Loucy (cell line): ENCODE results near the gene POPDC2.

Source experiments
- EZH2phosphoT487 ChIP-seq: fragments of 200-600 bp; IDR thresholded peaks from 2 replicates; pipeline ENCODE4 v1.6.1; 2018; ENCODE audit warnings: antibody characterized with exemption, mild to moderate bottlenecking, moderate library complexity, borderline replicate concordance
- TF ChIP-seq, protein P1 (sequence below): fragments of 200-600 bp; sonication (generic); conservative IDR thresholded peaks from 2 replicates; pipeline ENCODE4 v1.5.1; 2014; ENCODE audit warnings: mild to moderate bottlenecking, antibody characterized with exemption, low read length

- TF ChIP-seq, protein P1, sequence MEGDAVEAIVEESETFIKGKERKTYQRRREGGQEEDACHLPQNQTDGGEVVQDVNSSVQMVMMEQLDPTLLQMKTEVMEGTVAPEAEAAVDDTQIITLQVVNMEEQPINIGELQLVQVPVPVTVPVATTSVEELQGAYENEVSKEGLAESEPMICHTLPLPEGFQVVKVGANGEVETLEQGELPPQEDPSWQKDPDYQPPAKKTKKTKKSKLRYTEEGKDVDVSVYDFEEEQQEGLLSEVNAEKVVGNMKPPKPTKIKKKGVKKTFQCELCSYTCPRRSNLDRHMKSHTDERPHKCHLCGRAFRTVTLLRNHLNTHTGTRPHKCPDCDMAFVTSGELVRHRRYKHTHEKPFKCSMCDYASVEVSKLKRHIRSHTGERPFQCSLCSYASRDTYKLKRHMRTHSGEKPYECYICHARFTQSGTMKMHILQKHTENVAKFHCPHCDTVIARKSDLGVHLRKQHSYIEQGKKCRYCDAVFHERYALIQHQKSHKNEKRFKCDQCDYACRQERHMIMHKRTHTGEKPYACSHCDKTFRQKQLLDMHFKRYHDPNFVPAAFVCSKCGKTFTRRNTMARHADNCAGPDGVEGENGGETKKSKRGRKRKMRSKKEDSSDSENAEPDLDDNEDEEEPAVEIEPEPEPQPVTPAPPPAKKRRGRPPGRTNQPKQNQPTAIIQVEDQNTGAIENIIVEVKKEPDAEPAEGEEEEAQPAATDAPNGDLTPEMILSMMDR: no peak
- TF ChIP-seq EZH2phosphoT487: no peak
These were observed 17.2 kb upstream of the POPDC2 start for GRCh38 chr3:119677641-119677934.
